ENCODE results near the gene PANK1.
A peak's percentile ranks its signal among the peaks of the same experiment; 100 is the strongest.
"Not testable (repeated sequence)": the region's sequence is repeated elsewhere in the genome, so short reads cannot be mapped to it uniquely, and the experiment has no call there.

PANK1 gene

DNA sequence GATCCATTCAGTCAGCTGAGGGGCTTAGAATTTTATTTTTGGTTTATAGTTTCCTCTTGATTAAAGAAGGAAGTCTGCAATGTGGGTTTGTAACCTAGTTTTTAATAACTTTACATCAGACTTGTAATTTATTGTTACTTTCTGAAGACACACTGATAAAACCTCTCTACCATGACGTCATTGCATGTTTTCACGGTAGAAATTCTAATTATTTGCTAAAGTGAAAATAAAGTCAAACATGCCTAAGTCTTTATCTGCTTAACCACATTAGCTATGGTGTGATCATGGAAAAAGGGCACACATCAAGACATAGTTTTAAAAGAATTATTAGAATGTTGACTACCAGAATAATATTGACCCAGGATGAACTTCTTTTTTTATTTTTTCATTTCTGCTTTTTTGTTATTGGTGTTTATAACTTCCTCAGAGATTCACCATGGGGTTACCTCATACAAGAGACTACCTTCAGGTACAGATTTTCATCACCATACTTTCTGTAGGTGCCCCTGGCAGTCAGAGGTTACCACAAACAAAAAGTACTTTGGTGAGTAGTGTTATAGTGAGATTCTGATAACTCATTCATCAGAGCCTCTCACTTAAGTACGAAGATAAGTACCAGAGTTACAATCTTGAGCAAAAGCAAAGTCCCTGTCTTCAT lies 7.0 kb upstream of the PANK1 start:
- DNase-seq: no peak

DNA sequence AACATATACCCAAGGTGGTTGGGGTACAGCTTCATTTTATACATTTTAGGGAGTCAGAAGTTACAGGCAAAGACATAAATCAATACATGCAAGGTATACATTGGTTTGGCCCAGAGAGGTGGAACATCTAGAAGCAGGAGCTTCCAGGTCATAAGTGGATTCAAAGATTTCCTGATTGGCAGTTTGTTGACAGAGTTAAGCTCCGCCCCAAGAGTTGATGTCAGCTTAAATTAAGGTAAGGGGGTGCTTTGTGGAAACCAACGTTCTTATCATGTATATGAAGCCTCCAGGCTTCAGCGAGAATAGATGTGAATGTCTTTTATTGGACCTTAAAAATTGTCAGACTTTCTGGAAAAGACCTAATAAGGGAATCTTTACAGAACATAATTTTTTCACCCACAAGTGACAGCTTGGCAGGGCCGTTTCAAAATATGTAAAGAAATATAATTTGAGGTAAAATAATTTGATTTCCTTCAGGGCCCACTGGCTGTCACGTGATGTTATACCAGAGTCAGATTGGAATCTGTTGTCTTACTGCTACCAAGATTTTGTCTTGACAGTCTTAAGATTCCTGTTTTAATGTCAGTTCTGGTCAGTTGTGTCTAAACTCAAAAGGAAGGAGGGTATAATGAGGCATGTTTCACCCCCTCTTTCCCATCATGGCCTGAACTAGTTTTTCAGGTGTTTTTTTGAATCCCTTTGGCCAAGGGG lies 6.3 kb upstream of the PANK1 start:
- DNase-seq: no peak

DNA sequence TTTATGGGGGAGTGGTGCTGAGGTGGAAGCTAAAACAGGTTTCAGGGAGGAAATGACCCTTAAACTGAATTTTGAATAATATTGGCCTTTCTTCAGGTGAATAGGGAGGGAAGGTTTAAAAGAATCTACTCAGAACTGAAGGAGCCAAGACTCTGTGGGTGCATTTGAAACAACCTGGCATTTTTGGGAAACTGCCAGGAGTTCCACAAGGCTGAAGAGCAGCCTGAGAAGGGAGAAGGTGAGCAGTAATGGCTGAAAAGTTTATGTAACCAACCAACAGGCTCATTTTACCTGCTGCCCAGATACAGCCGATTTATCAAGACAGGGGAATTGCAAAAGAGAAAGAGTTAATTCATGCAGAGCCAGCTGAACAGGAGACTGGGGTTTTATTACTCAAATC lies 4.0 kb upstream of the PANK1 start:
- DNase-seq: no peak

DNA sequence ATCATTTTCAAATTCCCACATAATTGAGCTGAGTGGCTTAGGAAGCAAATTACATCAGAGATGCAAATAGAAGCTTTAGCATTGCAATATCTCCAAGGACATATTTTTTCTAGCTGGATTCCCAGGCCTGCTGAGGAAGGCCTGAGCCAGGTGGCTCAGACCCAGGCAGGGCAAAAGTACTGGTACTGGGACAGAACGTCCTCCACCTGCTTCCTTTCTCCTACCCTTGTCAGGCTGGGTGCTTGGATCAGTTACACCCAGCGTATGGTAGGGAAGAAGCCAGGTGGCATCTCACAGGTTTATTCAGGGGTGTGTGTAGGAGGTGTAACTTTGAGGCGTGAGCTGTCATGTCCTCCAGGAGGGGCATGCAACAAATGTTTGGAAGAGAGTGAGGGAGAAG lies 3.0 kb upstream of the PANK1 start:
- no peak for DNase-seq

DNA sequence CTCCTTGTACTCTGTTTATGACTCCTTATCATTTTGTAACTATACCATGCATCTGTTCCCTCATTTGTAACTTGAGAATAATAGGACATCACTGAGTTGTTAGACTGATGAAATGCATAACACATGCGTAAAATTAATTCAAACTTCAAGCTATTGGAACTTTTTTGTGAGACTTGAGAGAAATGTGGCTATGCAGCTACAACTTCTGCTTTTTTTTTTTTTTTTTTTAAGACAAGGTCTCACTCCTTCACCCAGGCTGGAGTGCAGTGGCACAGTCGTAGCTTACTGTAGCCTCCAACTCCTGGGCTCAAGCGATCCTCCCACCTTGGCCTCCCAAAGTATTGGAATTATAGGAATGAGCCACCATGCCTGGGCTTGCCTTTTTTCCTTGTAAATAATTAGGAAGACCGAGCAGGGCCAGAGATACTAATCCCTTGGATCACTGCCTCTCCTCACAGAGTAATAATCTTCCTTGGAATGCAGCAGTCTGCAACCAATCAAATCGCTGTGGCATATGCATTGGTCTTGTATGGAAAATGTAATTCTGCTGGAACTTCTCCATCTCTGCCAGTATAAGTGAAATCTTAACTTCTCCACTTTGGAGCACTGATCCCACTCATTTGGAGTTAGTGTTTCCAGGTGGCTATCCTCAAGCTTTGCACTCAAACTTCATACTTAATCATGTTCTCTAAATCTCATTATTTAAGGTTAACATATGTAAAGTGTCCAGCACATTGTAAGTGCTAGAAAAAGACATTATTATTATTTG lies 2.0 kb upstream of the PANK1 start:
- DNase-seq: no peak

DNA sequence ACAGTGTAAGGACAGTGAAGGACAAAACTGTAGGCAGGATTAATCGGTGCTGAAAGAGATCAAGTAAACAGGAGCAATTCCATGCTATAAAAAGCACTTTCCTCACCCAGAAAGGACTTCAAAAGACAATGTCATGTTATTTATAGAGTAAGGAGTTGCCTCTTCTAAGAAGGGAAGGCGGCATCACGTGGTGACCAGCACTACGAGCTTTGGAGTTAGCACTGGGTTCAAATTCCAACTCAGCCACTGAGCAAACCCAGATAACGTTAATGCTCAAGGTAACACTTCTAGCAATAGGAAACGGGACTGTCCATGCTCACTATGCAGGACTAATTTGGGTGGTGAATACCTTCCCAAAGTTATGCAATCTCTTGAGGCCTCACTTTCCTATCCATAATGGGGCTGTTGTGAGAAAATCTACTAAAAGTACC lies 715 bp upstream of the PANK1 start:
- no peak for DNase-seq

DNA sequence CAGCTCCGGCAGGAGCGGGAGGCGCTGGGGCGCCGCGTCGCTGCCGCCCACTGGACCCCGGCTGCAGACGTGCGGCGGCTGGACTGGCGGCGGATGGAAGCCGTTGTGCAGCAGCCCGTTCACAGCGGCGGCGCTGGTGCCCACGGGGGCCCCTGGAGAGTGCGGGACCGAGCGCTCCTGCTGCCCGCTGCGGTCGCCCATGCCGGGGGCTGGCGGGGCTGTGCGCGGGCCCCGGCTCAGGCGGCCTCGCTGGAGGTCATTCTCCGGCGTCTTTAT lies 413 bp downstream of the PANK1 start:
- DNase-seq: no peak

DNA sequence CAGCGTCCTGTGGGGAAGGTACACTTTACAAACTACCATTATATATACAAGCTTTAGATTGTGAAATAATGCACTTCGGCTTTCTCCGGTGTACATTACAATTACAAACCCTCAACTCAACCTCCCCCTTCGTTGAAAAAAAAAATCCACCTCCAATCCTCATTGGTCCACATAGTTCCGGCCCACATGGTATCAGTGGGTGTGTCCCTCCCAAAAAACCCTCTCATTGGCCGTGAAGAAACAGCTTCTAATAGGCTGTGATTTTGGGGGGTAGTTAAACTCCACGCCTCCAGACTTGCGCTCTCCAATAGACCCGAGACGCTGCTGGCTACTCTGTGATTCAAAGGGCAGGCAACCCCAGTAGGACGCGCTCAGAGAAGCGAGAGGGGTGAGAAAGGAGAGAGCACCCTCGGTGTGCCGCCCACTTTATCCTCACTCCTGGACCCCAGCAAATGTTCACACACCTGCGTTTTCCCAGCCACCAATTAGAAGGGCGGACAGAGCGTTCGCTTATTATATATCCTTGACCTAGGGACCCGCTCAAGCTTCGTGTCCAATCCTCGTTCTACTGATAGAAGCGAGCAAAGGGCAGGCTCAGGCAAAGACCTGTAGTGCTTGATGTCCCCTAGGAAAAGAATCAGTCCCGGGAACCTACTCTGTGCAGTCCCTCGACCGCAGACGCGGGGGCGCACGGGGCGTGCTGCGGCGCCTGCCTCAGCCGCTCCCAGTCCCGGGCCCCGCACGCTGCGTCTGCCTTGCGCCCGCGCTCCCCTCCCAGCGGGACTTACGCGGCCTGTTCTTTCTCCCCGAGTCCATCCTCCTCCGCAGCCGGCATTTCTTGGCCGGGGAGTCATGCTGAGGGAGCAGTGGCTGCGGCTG lies 991 bp downstream of the PANK1 start:
- peak; percentile 39 for DNase-seq

DNA sequence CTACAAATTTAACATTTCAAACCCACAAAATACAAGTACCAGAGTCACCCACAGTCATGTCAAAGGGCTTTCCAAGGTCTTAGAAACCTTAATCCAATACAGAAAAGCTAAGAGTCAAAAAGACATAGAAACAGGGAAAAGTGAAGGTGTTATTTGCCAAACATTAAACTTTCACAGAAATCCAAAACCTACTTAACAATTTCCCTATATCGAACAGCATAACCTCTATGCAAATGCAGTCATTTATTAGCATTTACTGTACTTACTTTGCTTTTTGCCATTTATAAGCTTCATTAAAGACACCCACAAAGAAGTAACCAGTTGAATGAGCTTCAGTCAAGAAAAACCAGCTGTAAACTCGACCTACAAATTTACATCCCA lies 1.6 kb downstream of the PANK1 start:
- no peak for DNase-seq

DNA sequence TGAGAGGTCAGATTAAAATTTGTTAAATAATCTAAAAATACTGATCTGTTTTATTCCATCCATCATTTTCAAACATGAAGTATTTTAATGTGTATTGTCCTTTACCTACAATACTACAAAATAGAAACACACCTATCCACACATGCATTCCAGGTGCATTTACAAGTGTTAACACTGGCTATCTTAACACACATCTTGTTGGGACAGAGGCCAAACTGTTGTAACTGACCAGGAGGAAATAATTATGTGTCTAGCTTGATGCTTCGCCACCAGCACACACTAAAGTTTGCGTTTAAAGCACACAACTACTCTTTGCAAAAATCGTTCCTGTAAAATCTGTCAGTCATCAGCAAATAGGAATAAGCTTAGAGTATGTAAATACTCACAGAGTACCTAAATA lies 2.8 kb downstream of the PANK1 start:
- DNase-seq: no peak

DNA sequence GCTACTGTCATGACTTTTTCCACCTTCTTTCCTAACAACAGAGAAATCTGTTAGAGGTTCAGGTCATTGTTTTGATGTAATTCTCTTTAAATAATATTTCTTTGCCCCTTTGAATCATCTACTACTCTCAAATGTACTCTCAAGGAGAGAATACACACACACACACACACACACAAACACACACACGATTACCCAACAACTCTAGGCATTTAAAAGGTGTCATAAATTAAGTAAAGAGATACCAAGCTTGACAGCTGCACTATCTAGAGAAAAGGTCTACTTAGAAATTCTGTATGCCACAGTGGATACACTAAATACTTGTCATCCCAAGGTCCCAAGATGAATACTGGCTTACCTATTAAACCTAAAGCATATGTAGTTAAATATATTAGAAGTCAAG lies 4.8 kb downstream of the PANK1 start:
- DNase-seq: no peak

DNA sequence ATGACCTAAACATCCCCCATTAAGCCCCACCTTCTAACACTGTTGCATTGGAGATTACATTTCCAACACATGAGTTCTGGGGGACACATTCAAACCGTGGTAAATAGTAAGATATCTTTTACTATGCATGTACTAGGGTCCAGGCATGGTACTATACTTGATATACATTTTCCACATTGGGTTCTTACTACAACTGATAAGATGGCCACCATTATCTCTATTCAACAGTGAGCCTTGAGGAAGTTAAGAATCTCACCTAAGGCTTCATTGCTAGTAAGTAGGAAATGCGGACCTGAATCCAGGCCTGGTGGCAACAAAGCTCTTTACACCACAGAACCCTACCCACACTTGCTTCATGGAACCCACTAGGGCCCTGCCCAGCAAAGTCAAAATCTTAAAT lies 5.7 kb downstream of the PANK1 start:
- DNase-seq: no peak

DNA sequence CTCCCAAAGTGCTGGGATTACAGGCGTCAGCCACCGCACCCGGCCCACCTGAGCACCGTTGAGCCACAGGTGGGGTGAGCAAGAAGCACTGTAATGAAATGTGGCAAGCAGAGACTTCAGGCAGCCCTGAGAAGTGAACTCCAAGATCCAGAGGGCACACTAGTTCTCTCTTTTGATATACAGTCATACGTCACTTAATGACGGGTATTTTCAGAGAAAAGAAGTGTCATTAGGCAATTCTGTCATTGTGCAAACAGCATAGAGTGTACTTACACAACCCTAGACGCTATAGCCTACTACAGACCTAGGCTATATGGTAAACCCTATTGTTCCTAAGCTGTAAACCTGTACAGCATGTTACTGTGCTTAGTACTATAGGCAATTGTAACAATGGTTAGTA lies 7.9 kb downstream of the PANK1 start:
- no peak for DNase-seq

DNA sequence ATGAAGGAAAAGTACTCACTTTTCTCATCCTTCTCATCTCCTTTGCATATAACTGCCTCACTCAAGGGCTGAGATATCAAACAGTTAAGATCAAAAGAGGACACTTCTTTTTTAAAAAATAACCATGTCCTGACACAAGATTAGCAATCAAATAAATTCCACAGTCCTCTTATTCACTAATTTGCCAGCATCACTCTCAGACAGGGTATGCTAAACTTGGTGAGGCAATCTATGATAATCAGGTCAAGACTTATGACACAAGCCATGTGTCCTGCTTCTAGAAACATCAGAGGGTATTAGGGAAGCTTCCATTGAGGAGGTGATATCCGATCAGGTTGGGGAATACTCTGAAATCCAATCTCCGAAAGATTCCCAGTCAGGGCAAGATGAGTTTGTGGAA lies 10.4 kb downstream of the PANK1 start:
- DNase-seq: no peak

DNA sequence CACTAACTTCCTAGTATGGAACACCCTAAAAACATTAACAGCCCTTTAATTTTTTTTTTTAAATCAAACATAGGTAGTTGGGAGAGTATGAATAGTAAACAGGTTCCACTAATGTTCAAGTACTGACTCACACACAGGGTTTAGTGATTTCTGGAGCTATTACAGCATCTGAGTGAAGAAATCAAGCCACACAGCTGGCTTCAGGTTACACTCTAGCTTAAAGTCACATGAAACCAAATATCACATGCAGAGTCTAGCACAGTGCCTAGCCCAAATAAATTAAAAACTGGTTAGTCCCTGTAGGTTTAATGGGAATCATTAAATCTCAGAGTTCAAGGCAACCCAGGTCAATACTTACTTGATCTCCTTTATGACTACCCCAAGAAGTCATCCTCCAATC lies 11.6 kb downstream of the PANK1 start:
- no peak for DNase-seq

DNA sequence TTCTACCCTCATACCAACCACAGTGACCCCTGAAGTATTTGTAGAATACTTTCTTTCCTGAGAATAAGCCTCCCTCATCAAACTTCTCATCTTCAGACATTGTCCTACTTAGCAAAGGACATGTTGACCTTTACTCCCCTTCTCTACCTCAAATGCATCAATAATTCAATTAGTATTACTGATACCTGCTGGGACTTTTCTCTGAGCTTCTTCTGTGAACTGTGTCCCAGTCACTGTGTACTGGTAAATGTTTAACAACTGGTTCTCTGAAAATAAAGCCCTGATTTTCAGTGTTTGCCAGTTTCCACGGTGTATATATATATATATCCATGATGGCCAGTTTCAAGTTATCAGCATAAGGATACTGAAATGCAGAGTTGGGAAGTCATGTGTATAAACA lies 12.2 kb downstream of the PANK1 start:
- no peak for DNase-seq

DNA sequence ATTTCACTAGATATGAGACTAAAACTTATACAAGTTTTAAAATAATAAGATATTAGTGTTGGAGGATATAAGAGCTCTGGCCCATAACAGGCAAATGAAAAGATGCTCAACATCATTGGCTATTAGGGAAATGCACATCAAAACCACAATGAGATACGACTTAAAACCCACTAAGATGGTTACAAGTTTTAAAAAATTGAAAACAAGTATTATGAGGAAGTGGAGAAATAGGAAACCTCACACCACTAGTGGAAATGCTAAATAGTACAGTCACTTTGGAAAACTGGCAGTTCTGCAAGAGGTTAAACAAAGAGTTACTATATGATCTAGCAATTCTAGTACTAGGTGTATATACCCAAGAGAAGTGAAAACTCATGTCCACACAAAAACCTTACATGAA lies 17.2 kb downstream of the PANK1 start:
- no peak for DNase-seq

DNA sequence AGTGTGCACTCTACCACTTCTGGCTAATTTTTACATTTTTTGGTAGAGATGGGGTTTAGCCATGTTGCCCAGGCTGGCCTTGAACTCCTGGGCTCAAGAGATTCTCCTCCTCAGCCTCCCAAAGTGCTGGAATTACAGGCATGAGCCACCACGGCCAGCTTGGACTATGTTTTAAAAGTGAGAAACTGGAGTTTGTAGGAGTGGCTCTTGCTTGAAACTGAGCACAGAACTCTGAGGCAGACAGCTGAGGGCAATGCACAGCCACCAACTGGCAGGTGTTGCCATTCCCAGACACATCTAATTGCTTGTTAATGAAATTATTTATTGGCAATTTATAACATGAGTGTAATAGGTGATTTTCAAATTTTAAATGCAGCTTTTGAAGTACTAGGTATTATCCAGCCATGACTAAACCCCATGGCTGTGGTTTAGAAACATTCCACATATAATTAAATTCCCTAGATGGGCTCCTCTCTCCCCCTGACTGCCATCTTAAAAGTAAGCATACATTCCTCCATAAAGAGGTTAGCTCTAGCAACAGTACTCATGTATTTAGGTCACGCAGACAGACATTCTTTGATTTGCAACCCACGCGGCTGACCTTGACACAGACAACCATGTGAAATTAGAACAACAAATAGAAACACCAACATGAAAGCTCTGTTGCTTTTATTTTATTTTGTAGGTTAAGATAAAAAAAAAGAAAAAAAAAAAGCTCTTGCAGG lies 19.8 kb downstream of the PANK1 start:
- DNase-seq: no peak

DNA sequence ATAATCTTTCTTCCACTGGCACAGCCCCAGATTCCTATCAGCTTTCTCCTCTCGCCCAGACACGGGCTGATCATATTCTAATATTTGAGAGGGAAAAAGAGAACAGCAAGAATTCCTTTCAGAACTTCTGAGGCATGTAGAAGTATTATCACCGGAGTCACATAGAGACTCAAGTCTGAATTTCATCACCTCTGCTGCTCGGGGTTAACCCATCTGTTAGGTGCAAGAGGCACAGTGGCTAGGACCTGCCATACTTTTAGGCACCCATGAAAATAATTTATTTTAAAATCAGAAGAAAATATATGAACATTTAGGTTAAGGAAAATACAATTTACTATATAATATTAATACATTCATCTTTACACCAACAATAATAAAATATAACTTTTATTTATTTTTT lies 21.0 kb downstream of the PANK1 start:
- DNase-seq: no peak

DNA sequence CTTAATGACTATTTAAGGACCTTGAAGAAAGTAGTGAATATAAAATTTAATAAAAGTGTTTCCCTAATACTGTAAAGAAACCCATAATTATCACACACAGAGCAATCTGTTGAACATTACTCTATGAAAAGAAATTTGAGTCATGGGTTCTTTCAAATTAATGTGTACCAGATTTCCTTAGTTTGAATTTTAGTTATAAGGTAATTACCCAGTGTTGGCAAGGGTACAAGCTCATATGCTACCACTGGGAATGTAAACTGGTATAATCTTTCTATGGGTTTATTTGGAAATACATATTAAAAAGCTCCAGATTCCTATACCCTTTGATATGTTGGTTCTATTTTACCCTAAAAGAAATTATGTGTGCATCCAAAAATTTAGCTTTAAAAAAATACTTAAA lies 22.9 kb downstream of the PANK1 start:
- no peak for DNase-seq

DNA sequence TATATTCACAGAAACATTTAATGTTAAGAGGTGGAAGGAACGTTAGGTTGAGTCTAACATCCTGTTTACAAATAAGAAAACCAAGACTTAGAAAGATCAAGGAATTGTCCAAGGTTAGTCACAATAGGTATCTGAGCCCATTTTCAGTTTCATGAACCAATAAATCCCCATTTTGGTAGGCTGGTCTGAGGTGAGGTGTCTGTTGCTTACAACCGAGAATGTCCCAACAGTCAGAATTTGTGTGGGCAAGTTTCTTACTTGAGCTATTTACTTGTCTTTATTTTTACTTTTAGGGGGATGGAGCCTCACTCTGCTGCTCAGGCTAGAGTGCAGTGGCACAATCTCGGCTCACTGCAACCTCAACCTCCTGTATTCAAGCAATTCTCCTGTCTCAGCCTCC lies 23.6 kb downstream of the PANK1 start:
- no peak for DNase-seq

DNA sequence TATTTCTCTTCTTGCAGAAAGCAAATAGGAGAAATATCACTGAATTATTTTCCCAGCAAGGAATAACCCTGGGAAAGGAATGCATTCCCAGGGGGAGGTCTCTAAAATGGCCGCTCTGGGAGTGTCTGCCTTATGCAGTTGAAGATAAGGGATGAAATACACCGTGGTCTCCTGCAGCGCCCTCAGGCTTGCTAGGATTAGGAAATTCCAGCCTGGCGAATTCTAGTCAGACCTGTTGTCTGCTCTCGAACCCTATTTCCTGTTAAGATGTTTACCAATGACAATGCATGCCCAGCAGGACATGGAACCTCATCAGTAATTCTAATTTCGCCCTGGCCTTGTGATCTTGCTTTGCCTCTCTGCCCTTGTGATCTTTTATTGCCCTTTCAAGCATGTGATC lies 24.7 kb downstream of the PANK1 start:
- not testable (repeated sequence) for DNase-seq

DNA sequence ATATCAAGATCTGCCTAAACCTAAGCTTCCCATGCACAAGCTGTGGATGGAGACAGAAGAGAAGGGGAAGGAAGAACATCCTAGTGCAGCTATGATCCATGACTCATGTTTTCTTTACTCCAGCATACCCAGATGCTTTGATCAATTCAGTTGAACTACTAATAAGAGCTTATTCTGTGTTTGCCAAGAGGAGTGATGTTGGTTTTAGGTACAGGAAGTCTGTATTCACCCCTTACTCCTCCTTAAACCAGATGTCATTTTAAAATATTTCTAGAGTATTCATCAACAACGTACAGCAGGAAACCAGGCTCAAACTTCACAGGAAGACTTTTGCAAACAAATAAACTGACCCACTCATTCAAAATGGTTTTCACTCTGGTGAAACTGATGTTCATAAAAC lies 29.2 kb downstream of the PANK1 start:
- DNase-seq: no peak

All from effector CD4-positive, alpha-beta T cell (primary cell).